Liver (tissue), 9 donors: ENCODE data around the gene TGM5. TPM values are rescaled to one million over a fixed set of nuclear protein-coding genes. Genes with fewer than 3 reads are reported as not detected.

Experiments used
- DNase-seq: peaks from one replicate; pipeline ENCODE4 v3.0.0-alpha.2; 2017; ENCODE audit warnings: low spot score
- H3K27ac ChIP-seq, 2 donors: one replicate each; pipeline ENCODE4 v1.7.0; 2013; ENCODE audit warnings: inconsistent platforms in 2 of 2, low read length in 2 of 2, control low read depth in 1 of 2, low read depth in 1 of 2, mild to moderate bottlenecking in 1 of 2
- H3K27me3 ChIP-seq, 4 donors: one replicate each; pipeline versions ENCODE4 v1.6.1 to v1.7.0; 2013; ENCODE audit warnings: low read length in 3 of 4, inconsistent platforms in 1 of 4, mild to moderate bottlenecking in 1 of 4, moderate library complexity in 1 of 4; ENCODE audit not compliant: control insufficient read depth in 4 of 4, insufficient read depth in 4 of 4
- H3K36me3 ChIP-seq, 4 donors: one replicate each; pipeline versions ENCODE4 v1.6.1 to v1.7.0; 2013; ENCODE audit warnings: low read length in 3 of 4, mild to moderate bottlenecking in 3 of 4, low read depth in 1 of 4, moderate library complexity in 1 of 4; ENCODE audit not compliant: control insufficient read depth in 4 of 4, insufficient read depth in 3 of 4
- H3K4me1 ChIP-seq, 4 donors: one replicate each; pipeline versions ENCODE4 v1.6.1 to v1.7.0; 2013; ENCODE audit warnings: low read length in 3 of 4, mild to moderate bottlenecking in 3 of 4, moderate library complexity in 1 of 4; ENCODE audit not compliant: control insufficient read depth in 4 of 4, insufficient read depth in 4 of 4
- H3K4me3 ChIP-seq, 3 donors: one replicate each; pipeline versions ENCODE4 v1.6.1 to v1.7.0; 2013; ENCODE audit warnings: low read length in 3 of 3, control low read depth in 1 of 3, low read depth in 1 of 3, mild to moderate bottlenecking in 1 of 3
- H3K9ac ChIP-seq, 2 donors: one replicate each; pipeline ENCODE4 v1.7.0; 2013; ENCODE audit warnings: low read length in 2 of 2, mild to moderate bottlenecking in 2 of 2, moderate library complexity in 2 of 2, control low read depth in 1 of 2, low read depth in 1 of 2
- H3K9me3 ChIP-seq, 4 donors: one replicate each; pipeline versions ENCODE4 v1.6.1 to v1.7.0; 2013; ENCODE audit warnings: low read length in 3 of 4; ENCODE audit not compliant: control insufficient read depth in 4 of 4
- EGR1 ChIP-seq, 2 donors: IDR thresholded peaks; 2 replicates each; pipeline ENCODE4 v1.6.1; 2016 to 2018; ENCODE audit warnings: antibody characterized with exemption in 2 of 2, low read depth in 2 of 2
- FOXA1 ChIP-seq: IDR thresholded peaks from 2 replicates; pipeline ENCODE4 v1.6.1; 2016; ENCODE audit warnings: antibody characterized with exemption
- FOXA2 ChIP-seq: IDR thresholded peaks from 2 replicates; pipeline ENCODE4 v1.6.1; 2016; ENCODE audit warnings: antibody characterized with exemption
- GABPA ChIP-seq, 2 donors: IDR thresholded peaks in 1 of 2; conservative IDR thresholded peaks in 1 of 2; 2 replicates each; pipeline ENCODE4 v1.6.1; 2016; ENCODE audit warnings: antibody characterized with exemption in 2 of 2, mild to moderate bottlenecking in 1 of 2, moderate library complexity in 1 of 2
- HNF4A ChIP-seq, 2 donors: conservative IDR thresholded peaks; 2 replicates each; pipeline ENCODE4 v1.6.1; 2016; ENCODE audit warnings: antibody characterized with exemption in 2 of 2, mild to moderate bottlenecking in 2 of 2
- HNF4G ChIP-seq: IDR thresholded peaks from 2 replicates; pipeline ENCODE4 v1.6.1; 2016; ENCODE audit warnings: antibody characterized with exemption
- JUND ChIP-seq, 2 donors: IDR thresholded peaks; 2 replicates each; pipeline ENCODE4 v1.6.1; 2016; ENCODE audit warnings: antibody characterized with exemption in 2 of 2
- NR2F2 ChIP-seq: IDR thresholded peaks from 2 replicates; pipeline ENCODE4 v1.6.1; 2016; ENCODE audit warnings: antibody characterized with exemption
- RAD21 ChIP-seq, 2 donors: IDR thresholded peaks; 2 replicates each; pipeline ENCODE4 v1.6.1; 2016; ENCODE audit warnings: antibody characterized with exemption in 2 of 2, mild to moderate bottlenecking in 2 of 2
- RXRA ChIP-seq, 2 donors: IDR thresholded peaks; 2 replicates each; pipeline ENCODE4 v1.6.1; 2017 to 2018; ENCODE audit warnings: antibody characterized with exemption in 2 of 2, mild to moderate bottlenecking in 1 of 2
- SP1 ChIP-seq: IDR thresholded peaks from 2 replicates; pipeline ENCODE4 v1.6.1; 2018; ENCODE audit warnings: antibody characterized with exemption, mild to moderate bottlenecking
- TAF1 ChIP-seq: conservative IDR thresholded peaks from 2 replicates; pipeline ENCODE4 v1.6.1; 2016; ENCODE audit warnings: antibody characterized with exemption, mild to moderate bottlenecking
- YY1 ChIP-seq: IDR thresholded peaks from 2 replicates; pipeline ENCODE4 v1.6.1; 2016; ENCODE audit warnings: antibody characterized with exemption, mild to moderate bottlenecking
- WGBS: extraction: QIAGEN DNeasy Blood & Tissue Kit; methylation state at CpG from one replicate; pipeline ENCODE4 v1.1.7; 2013; 5-methylcytosine and 5-hydroxymethylcytosine counted together
- polyA plus RNA-seq, 2 donors: library from polyadenylated mRNA; stranded (reverse) in 1 of 2; unstranded in 1 of 2; fragments of 200-250 nt in 1 of 2; fragments of >200 nt in 1 of 2; fragmentation: Nextera tagmentation in 1 of 2; extraction: Ambion mirVana in 1 of 2; gene quantifications; one replicate each; pipeline versions ENCODE4 v1.2.1 to v1.2.3, GENCODE V29; 2013 to 2015
- total RNA-seq, 2 donors: library from RNA; depleted of rRNA; stranded (reverse); fragments of >200 nt; gene quantifications; one replicate each; pipeline ENCODE4 v1.2.3, GENCODE V29; 2014
- TF ChIP-seq, protein P1 (sequence below): fragments of 150-350 bp; IDR thresholded peaks from 2 replicates; pipeline ENCODE4 v1.5.1; 2017; ENCODE audit warnings: improper control_type of control experiment, low read depth, low read length; ENCODE audit not compliant: missing input control
- TF ChIP-seq, protein P2 (sequence below): IDR thresholded peaks from 2 replicates; pipeline ENCODE4 v1.6.1; 2016; ENCODE audit warnings: antibody characterized with exemption
- TF ChIP-seq, protein P3 (sequence below): IDR thresholded peaks from 2 replicates; pipeline ENCODE4 v1.6.1; 2016; ENCODE audit warnings: antibody characterized with exemption
- TF ChIP-seq, protein P4 (sequence below): IDR thresholded peaks from 2 replicates; pipeline ENCODE4 v1.6.1; 2016; ENCODE audit warnings: antibody characterized with exemption, mild to moderate bottlenecking
- TF ChIP-seq, protein P5 (sequence below): IDR thresholded peaks from 2 replicates; pipeline ENCODE4 v1.6.1; 2016; ENCODE audit warnings: antibody characterized with exemption
- donor health status: healthy.
- donor health status: healthy.
- donor health status: healthy.
- donor health status: healthy.
- donor health status: healthy.

Gene TGM5
- total and polyA plus RNA-seq, 4 donors: not detected

DNA sequence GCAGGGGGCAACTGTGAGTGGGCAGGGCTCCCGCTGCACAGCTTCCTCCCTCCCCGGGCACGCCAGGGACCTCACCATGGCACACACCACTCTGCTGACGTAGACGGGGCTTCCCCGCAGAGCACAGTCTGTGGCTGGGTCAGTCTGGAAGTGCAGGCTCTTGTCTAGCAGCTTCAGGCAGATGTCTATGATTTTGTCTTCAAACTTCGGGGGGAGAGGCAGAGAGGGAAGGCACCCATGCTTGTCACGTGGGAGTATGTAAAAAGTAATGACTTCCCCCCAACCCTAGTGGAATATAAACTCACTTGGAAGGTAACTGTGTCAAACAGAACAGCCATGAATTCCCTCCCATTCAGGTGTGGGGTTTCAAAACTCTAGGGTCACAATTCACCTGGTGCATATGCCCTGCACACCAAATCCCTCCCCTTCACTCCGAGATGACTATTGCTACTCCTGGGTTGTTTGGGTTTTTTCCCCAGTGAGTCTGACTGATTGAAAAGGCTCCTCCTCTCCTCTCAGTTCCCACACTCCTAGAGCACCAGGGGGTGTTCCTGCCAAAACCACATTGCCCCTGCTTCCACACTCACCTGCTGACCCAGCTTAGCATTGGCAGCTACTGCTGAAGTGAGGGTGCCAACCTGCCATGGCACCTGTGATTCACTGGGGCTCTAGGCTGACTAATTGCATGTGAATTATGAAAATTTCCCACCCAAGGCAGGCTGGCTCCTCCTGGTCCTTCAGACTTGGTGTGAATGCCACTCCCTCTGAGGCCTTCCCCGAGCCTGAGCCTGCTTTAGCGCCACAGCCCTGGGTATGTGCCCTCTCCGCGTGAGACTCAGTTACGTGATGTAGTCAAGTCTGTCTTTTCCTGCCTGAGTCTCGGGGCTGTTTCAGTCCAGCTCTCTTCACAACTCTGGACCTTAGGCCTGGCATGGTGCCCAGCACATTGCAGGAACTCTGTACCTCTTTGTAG is 13.0 kb downstream of the TGM5 start:
- Histone ChIP-seq H3K9me3 (no peaks in the 10 kb centered on the region), H3K9ac (no peak overlapping the region), H3K4me1 (no peaks in the 10 kb centered on the region), H3K4me3 (no peak overlapping the region), H3K27me3 (no peaks in the 10 kb centered on the region), H3K36me3 (no peaks in the 10 kb centered on the region), H3K27ac (no peak overlapping the region)
- no peak for DNase-seq
- WGBS: 62% methylated on average over 15 of the region's 15 CpGs
- TF ChIP-seq SP1 (no peak), GABPA (IDR thresholded peaks at IDR 0.05 in 1 of 2, conservative IDR thresholded peaks at IDR 0.05 in 1 of 2) (no peak), YY1 (no peak), RXRA (IDR thresholded peaks at IDR 0.05) (no peak), HNF4G (no peak), RAD21 (IDR thresholded peaks at IDR 0.05) (no peak), NR2F2 (no peak), HNF4A (conservative IDR thresholded peaks at IDR 0.05) (no peak), FOXA1 (no peak)
- TF ChIP-seq, protein P1, sequence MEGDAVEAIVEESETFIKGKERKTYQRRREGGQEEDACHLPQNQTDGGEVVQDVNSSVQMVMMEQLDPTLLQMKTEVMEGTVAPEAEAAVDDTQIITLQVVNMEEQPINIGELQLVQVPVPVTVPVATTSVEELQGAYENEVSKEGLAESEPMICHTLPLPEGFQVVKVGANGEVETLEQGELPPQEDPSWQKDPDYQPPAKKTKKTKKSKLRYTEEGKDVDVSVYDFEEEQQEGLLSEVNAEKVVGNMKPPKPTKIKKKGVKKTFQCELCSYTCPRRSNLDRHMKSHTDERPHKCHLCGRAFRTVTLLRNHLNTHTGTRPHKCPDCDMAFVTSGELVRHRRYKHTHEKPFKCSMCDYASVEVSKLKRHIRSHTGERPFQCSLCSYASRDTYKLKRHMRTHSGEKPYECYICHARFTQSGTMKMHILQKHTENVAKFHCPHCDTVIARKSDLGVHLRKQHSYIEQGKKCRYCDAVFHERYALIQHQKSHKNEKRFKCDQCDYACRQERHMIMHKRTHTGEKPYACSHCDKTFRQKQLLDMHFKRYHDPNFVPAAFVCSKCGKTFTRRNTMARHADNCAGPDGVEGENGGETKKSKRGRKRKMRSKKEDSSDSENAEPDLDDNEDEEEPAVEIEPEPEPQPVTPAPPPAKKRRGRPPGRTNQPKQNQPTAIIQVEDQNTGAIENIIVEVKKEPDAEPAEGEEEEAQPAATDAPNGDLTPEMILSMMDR: no peak
- TF ChIP-seq, protein P2, sequence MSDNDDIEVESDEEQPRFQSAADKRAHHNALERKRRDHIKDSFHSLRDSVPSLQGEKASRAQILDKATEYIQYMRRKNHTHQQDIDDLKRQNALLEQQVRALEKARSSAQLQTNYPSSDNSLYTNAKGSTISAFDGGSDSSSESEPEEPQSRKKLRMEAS: no peak

DNA sequence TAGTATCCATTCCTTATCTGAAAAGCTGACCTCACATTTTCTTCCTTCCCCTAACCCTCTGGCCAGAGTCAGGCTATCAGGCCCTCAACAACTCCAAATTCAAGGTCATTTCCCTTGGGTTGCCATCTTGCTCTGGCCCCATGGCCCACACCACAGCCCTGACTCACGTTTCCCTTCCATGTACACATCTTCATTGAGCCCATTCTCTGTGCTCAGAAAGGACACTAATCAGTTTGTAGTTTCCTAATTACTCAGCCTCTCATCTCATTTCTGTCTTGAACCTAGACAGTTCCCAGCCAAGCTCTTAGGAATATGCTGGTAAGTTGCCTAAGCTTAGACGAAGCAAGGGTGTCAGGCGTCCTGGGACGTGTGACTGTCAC is 14.9 kb downstream of the TGM5 start:
- no peak overlapping the region for H3K27ac ChIP-seq
- H3K27me3 ChIP-seq: no peaks in the 10 kb centered on the region
- no peak for DNase-seq
- no peak overlapping the region for H3K9ac ChIP-seq
- no peak overlapping the region for H3K4me3 ChIP-seq
- no peaks in the 10 kb centered on the region for H3K4me1 ChIP-seq
- WGBS: 90% methylated on average over 4 of the region's 4 CpGs
- H3K36me3 ChIP-seq: no peaks in the 10 kb centered on the region
- H3K9me3 ChIP-seq: no peaks in the 10 kb centered on the region
- TF ChIP-seq SP1 (no peak), NR2F2 (no peak), GABPA (IDR thresholded peaks at IDR 0.05 in 1 of 2, conservative IDR thresholded peaks at IDR 0.05 in 1 of 2) (no peak), EGR1 (IDR thresholded peaks at IDR 0.05; ENCODE audit: low read depth in 2 of 2) (no peak), RXRA (IDR thresholded peaks at IDR 0.05) (no peak), FOXA1 (no peak), YY1 (no peak), TAF1 (no peak), HNF4G (no peak), RAD21 (IDR thresholded peaks at IDR 0.05) (no peak), FOXA2 (no peak), JUND (IDR thresholded peaks at IDR 0.05) (no peak), HNF4A (conservative IDR thresholded peaks at IDR 0.05) (no peak)
- TF ChIP-seq, protein P3, sequence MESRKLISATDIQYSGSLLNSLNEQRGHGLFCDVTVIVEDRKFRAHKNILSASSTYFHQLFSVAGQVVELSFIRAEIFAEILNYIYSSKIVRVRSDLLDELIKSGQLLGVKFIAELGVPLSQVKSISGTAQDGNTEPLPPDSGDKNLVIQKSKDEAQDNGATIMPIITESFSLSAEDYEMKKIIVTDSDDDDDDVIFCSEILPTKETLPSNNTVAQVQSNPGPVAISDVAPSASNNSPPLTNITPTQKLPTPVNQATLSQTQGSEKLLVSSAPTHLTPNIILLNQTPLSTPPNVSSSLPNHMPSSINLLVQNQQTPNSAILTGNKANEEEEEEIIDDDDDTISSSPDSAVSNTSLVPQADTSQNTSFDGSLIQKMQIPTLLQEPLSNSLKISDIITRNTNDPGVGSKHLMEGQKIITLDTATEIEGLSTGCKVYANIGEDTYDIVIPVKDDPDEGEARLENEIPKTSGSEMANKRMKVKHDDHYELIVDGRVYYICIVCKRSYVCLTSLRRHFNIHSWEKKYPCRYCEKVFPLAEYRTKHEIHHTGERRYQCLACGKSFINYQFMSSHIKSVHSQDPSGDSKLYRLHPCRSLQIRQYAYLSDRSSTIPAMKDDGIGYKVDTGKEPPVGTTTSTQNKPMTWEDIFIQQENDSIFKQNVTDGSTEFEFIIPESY: no peak
- TF ChIP-seq, protein P4, sequence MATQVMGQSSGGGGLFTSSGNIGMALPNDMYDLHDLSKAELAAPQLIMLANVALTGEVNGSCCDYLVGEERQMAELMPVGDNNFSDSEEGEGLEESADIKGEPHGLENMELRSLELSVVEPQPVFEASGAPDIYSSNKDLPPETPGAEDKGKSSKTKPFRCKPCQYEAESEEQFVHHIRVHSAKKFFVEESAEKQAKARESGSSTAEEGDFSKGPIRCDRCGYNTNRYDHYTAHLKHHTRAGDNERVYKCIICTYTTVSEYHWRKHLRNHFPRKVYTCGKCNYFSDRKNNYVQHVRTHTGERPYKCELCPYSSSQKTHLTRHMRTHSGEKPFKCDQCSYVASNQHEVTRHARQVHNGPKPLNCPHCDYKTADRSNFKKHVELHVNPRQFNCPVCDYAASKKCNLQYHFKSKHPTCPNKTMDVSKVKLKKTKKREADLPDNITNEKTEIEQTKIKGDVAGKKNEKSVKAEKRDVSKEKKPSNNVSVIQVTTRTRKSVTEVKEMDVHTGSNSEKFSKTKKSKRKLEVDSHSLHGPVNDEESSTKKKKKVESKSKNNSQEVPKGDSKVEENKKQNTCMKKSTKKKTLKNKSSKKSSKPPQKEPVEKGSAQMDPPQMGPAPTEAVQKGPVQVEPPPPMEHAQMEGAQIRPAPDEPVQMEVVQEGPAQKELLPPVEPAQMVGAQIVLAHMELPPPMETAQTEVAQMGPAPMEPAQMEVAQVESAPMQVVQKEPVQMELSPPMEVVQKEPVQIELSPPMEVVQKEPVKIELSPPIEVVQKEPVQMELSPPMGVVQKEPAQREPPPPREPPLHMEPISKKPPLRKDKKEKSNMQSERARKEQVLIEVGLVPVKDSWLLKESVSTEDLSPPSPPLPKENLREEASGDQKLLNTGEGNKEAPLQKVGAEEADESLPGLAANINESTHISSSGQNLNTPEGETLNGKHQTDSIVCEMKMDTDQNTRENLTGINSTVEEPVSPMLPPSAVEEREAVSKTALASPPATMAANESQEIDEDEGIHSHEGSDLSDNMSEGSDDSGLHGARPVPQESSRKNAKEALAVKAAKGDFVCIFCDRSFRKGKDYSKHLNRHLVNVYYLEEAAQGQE: no peak
- TF ChIP-seq, protein P1: no peak
- TF ChIP-seq, protein P2: no peak
- TF ChIP-seq, protein P5, sequence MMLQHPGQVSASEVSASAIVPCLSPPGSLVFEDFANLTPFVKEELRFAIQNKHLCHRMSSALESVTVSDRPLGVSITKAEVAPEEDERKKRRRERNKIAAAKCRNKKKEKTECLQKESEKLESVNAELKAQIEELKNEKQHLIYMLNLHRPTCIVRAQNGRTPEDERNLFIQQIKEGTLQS: no peak
